ENCODE measurements around the gene ZFPL1.

Gene ZFPL1

DNA sequence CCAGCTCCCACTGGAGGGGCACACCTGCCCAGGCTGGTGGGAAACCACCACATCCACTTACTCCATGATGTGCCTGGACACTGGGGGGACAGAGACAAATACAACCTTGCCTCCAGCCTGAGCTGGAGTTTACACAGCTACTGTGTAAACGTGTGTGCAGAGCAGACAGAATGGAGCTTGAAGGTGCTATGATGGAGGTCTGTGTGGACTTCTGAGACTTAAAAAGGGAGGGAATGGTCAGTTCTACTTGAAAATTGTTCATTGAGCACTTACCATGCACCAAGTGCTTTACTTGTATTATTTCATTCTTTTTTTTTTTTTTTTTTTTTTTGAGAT lies 11.4 kb upstream of the ZFPL1 start:
- DNase-seq (ENCODE audit: low read depth, low spot score): no peak
- no peak overlapping the region for H3K4me3 ChIP-seq (ENCODE audit: low read length)
- no peaks in the 10 kb centered on the region for H3K4me1 ChIP-seq (ENCODE audit: control insufficient read depth, insufficient read depth, low read length)
- no peaks in the 10 kb centered on the region for H3K27me3 ChIP-seq (ENCODE audit: control insufficient read depth, insufficient read depth, low read length)
- H3K27ac ChIP-seq (ENCODE audit: low read length): no peak overlapping the region
- WGBS (ENCODE audit: insufficient coverage, insufficient read length): no CpG with 5 or more reads among the region's 1 CpG
- 0 out of 2 replicates have a peak, but pooled peaks cover 3% of the 10 kb centered on the region for H3K36me3 ChIP-seq (ENCODE audit: control insufficient read depth, insufficient read depth, low read length)
- no peaks in the 10 kb centered on the region for H3K9me3 ChIP-seq (ENCODE audit: control insufficient read depth, insufficient read depth, low read length)

GRCh38 chr11:65077451-65077850 lies 6.6 kb upstream of the ZFPL1 start:
- Histone ChIP-seq H3K4me1 (ENCODE audit: control insufficient read depth, insufficient read depth, low read length) (no peaks in the 10 kb centered on the region), H3K9me3 (ENCODE audit: control insufficient read depth, insufficient read depth, low read length) (no peaks in the 10 kb centered on the region), H3K4me3 (ENCODE audit: low read length) (no peak overlapping the region), H3K27ac (ENCODE audit: low read length) (no peak overlapping the region), H3K36me3 (ENCODE audit: control insufficient read depth, insufficient read depth, low read length) (peaks cover 18% of the 10 kb centered on the region), H3K27me3 (ENCODE audit: control insufficient read depth, insufficient read depth, low read length) (no peaks in the 10 kb centered on the region)
- no CpG with 5 or more reads among the region's 4 CpGs for WGBS (ENCODE audit: insufficient coverage, insufficient read length)
- DNase-seq (ENCODE audit: low read depth, low spot score): no peak

DNA sequence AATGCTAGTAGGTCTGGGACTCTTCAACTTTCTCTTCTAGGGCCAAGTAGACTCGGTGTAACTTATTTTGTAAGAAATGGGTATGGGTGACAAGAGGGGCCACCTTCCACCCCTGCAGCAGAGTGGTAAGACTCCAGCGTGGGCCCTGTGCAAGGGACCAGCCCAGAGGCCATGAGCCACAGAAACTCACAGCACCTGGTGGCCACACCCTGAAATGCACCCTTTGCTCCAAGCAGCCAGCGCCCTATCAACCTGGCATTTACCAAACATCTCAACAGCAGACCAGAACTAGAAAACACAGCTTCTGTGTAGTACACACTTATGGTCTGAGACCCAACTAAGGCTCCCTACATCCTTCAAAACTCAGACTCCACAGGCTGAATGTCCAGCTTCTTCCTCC lies 5.9 kb upstream of the ZFPL1 start:
- no peaks in the 10 kb centered on the region for H3K9me3 ChIP-seq (ENCODE audit: control insufficient read depth, insufficient read depth, low read length)
- no peak overlapping the region for H3K27ac ChIP-seq (ENCODE audit: low read length)
- H3K27me3 ChIP-seq (ENCODE audit: control insufficient read depth, insufficient read depth, low read length): no peaks in the 10 kb centered on the region
- no peak overlapping the region for H3K4me3 ChIP-seq (ENCODE audit: low read length)
- no CpG with 5 or more reads among the region's 3 CpGs for WGBS (ENCODE audit: insufficient coverage, insufficient read length)
- peaks cover 18% of the 10 kb centered on the region for H3K36me3 ChIP-seq (ENCODE audit: control insufficient read depth, insufficient read depth, low read length)
- DNase-seq (ENCODE audit: low read depth, low spot score): peak; percentile 33
- H3K4me1 ChIP-seq (ENCODE audit: control insufficient read depth, insufficient read depth, low read length): no peaks in the 10 kb centered on the region

GRCh38 chr11:65078786-65079342 lies 5.2 kb upstream of the ZFPL1 start:
- no CpG with 5 or more reads among the region's 9 CpGs for WGBS (ENCODE audit: insufficient coverage, insufficient read length)
- Histone ChIP-seq H3K27ac (ENCODE audit: low read length) (no peak overlapping the region), H3K27me3 (ENCODE audit: control insufficient read depth, insufficient read depth, low read length) (no peaks in the 10 kb centered on the region), H3K4me1 (ENCODE audit: control insufficient read depth, insufficient read depth, low read length) (no peaks in the 10 kb centered on the region), H3K36me3 (ENCODE audit: control insufficient read depth, insufficient read depth, low read length) (peaks cover 18% of the 10 kb centered on the region), H3K9me3 (ENCODE audit: control insufficient read depth, insufficient read depth, low read length) (no peaks in the 10 kb centered on the region), H3K4me3 (ENCODE audit: low read length) (no peak overlapping the region)
- DNase-seq (ENCODE audit: low read depth, low spot score): no peak

DNA sequence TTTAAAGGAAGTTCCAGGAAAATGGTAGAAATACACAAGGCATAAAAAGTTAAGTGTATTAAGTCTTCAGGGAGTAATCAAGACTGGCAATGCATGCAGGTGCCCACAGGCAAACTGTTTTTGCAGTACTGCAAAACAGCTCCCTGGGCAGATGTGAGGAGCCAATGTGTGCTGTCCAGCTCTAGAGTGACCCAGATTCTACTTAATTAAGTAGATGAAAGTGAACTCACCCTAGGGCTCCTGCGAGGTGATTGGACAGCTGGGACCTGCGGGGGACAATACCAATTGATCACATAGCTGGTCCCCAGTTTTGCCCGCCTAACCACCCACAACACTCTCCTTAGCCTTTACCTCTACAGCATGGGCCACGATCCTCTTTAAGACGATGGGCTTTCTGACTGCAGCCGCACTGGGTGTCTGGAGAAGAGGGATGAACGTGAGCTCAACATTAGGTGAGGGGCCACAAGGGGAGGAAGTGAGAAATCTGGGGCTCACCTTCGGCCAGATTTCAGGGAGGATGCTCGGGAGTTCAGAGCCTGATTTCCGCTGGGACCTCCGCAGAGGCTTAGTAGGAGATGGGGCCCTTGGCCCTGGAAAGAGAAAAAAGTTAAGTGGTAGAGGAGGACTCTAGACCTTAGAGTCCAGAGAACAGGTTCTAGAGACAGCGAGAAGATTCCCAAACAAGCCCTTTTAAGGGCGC lies 738 bp upstream of the ZFPL1 start:
- Histone ChIP-seq H3K36me3 (ENCODE audit: control insufficient read depth, insufficient read depth, low read length) (peaks cover 23% of the 10 kb centered on the region), H3K4me3 (ENCODE audit: low read length) (peak overlapping the region; percentile 94), H3K27ac (ENCODE audit: low read length) (no peak overlapping the region), H3K9me3 (ENCODE audit: control insufficient read depth, insufficient read depth, low read length) (no peaks in the 10 kb centered on the region), H3K27me3 (ENCODE audit: control insufficient read depth, insufficient read depth, low read length) (no peaks in the 10 kb centered on the region), H3K4me1 (ENCODE audit: control insufficient read depth, insufficient read depth, low read length) (no peaks in the 10 kb centered on the region)
- DNase-seq (ENCODE audit: low read depth, low spot score): no peak
- WGBS (ENCODE audit: insufficient coverage, insufficient read length): no CpG with 5 or more reads among the region's 13 CpGs

DNA sequence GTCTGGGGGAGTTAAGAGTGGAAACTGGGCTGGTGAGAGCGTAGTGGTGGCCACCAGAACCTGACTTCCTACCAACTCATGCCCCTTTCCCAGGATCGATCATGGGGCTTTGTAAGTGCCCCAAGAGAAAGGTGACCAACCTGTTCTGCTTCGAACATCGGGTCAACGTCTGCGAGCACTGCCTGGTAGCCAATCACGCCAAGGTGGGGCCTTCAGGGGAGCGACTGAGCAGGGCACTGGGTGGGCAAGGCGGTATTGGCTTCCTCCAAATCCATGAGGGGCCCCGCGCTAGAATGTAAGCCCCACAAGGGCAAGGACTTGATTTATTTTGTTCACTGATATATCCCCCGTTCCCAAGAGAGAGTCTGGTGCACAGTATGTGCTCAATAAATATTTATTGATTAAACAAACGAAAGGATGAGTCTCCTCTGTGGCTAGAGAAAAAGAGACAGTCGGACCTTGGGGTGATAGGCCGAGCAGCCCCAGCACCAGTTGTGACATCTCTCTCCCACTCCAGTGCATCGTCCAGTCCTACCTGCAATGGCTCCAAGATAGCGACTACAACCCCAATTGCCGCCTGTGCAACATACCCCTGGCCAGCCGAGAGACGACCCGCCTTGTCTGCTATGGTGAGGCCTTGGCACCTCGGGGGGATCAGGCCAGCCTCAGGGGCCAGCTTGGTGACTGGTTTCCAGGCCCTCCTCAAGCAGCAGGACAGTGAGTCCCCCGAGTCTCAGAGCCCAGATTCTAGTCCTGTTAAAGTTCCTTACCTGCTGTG lies 765 bp downstream of the ZFPL1 start:
- Histone ChIP-seq H3K27me3 (ENCODE audit: control insufficient read depth, insufficient read depth, low read length) (no peaks in the 10 kb centered on the region), H3K4me3 (ENCODE audit: low read length) (peak overlapping the region; percentile 94), H3K36me3 (ENCODE audit: control insufficient read depth, insufficient read depth, low read length) (peaks cover 17% of the 10 kb centered on the region), H3K9me3 (ENCODE audit: control insufficient read depth, insufficient read depth, low read length) (no peaks in the 10 kb centered on the region), H3K27ac (ENCODE audit: low read length) (no peak overlapping the region), H3K4me1 (ENCODE audit: control insufficient read depth, insufficient read depth, low read length) (no peaks in the 10 kb centered on the region)
- DNase-seq (ENCODE audit: low read depth, low spot score): no peak
- no CpG with 5 or more reads among the region's 23 CpGs for WGBS (ENCODE audit: insufficient coverage, insufficient read length)

- H3K27me3 ChIP-seq (ENCODE audit: control insufficient read depth, insufficient read depth, low read length): no peaks in the 10 kb centered on the region
- peaks cover 15% of the 10 kb centered on the region for H3K36me3 ChIP-seq (ENCODE audit: control insufficient read depth, insufficient read depth, low read length)
- no peak for DNase-seq (ENCODE audit: low read depth, low spot score)
- H3K4me3 ChIP-seq (ENCODE audit: low read length): no peak overlapping the region
- WGBS (ENCODE audit: insufficient coverage, insufficient read length): no CpG with 5 or more reads among the region's 4 CpGs
- H3K4me1 ChIP-seq (ENCODE audit: control insufficient read depth, insufficient read depth, low read length): no peaks in the 10 kb centered on the region
- H3K9me3 ChIP-seq (ENCODE audit: control insufficient read depth, insufficient read depth, low read length): no peaks in the 10 kb centered on the region
- H3K27ac ChIP-seq (ENCODE audit: low read length): no peak overlapping the region
Observed at GRCh38 chr11:65085446-65085845, 1.4 kb downstream of the ZFPL1 start.

DNA sequence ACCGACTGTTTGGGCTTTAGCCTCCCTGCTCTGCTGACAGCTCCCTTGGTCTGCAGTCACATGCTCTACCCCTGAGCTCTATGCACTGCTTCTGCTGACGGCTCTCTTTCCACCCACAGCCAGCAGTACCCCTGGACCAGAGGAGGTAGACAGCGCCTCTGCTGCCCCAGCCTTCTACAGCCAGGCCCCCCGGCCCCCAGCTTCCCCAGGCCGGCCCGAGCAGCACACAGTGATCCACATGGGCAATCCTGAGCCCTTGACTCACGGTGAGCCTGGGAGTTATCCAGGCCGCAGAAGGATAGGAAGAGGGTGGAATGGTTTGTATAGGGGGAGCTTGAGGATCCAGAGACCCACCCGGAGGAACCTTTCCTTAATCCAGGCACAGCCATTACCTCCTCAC lies 2.8 kb downstream of the ZFPL1 start:
- Histone ChIP-seq H3K27ac (ENCODE audit: low read length) (no peak overlapping the region), H3K27me3 (ENCODE audit: control insufficient read depth, insufficient read depth, low read length) (no peaks in the 10 kb centered on the region), H3K4me3 (ENCODE audit: low read length) (no peak overlapping the region), H3K4me1 (ENCODE audit: control insufficient read depth, insufficient read depth, low read length) (no peaks in the 10 kb centered on the region), H3K36me3 (ENCODE audit: control insufficient read depth, insufficient read depth, low read length) (peaks cover 9% of the 10 kb centered on the region; the same call in 1 of the 2 replicates), H3K9me3 (ENCODE audit: control insufficient read depth, insufficient read depth, low read length) (no peaks in the 10 kb centered on the region)
- DNase-seq (ENCODE audit: low read depth, low spot score): no peak
- WGBS (ENCODE audit: insufficient coverage, insufficient read length): no CpG with 5 or more reads among the region's 9 CpGs

DNA sequence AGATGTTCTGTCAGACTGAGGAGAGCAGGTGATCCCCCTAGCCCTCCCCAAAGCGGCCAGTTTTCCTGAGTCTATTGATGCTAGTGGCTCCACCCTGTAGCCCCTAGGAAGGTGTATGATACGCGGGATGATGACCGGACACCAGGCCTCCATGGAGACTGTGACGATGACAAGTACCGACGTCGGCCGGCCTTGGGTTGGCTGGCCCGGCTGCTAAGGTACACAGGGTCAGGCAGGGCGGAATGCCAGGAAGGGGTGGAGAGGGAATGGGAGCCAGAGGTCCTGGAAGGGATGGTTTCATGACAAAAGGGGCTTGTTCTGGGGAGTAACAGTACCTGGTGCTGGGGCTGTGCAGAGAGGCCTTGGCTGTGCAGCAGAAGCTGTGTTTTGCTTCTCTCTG lies 3.2 kb downstream of the ZFPL1 start:
- Histone ChIP-seq H3K27me3 (ENCODE audit: control insufficient read depth, insufficient read depth, low read length) (no peaks in the 10 kb centered on the region), H3K4me3 (ENCODE audit: low read length) (no peak overlapping the region), H3K4me1 (ENCODE audit: control insufficient read depth, insufficient read depth, low read length) (no peaks in the 10 kb centered on the region), H3K27ac (ENCODE audit: low read length) (no peak overlapping the region), H3K36me3 (ENCODE audit: control insufficient read depth, insufficient read depth, low read length) (peaks cover 9% of the 10 kb centered on the region; the same call in 1 of the 2 replicates), H3K9me3 (ENCODE audit: control insufficient read depth, insufficient read depth, low read length) (no peaks in the 10 kb centered on the region)
- WGBS (ENCODE audit: insufficient coverage, insufficient read length): no CpG with 5 or more reads among the region's 11 CpGs
- no peak for DNase-seq (ENCODE audit: low read depth, low spot score)

- DNase-seq (ENCODE audit: low read depth, low spot score): no peak
- no peak overlapping the region for H3K27ac ChIP-seq (ENCODE audit: low read length)
- H3K9me3 ChIP-seq (ENCODE audit: control insufficient read depth, insufficient read depth, low read length): no peaks in the 10 kb centered on the region
- no CpG with 5 or more reads among the region's 15 CpGs for WGBS (ENCODE audit: insufficient coverage, insufficient read length)
- H3K4me3 ChIP-seq (ENCODE audit: low read length): no peak overlapping the region; the same call in 1 of the 2 replicates
- peaks cover 9% of the 10 kb centered on the region; the same call in 1 of the 2 replicates for H3K36me3 ChIP-seq (ENCODE audit: control insufficient read depth, insufficient read depth, low read length)
- H3K4me1 ChIP-seq (ENCODE audit: control insufficient read depth, insufficient read depth, low read length): no peaks in the 10 kb centered on the region
- no peaks in the 10 kb centered on the region for H3K27me3 ChIP-seq (ENCODE audit: control insufficient read depth, insufficient read depth, low read length)
Observed at GRCh38 chr11:65087827-65088226, 3.8 kb downstream of the ZFPL1 start.

Data from iPS DF 6.9 (cell line).